HK-2 (cell line): Measurements from ENCODE around the gene C1orf167.

Experiments used
- DNase-seq: peaks from one replicate; pipeline ENCODE4 v3.0.0-alpha.2; 2018; ENCODE audit not compliant: unreplicated experiment

The C1orf167 gene

GRCh38 chr1:11761285-11761684 is 708 bp upstream of the C1orf167 start:
- no peak for DNase-seq

GRCh38 chr1:11764115-11764514 is 2.1 kb downstream of the C1orf167 start:
- no peak for DNase-seq

GRCh38 chr1:11764519-11764918 is 2.5 kb downstream of the C1orf167 start:
- no peak for DNase-seq

- DNase-seq = no peak
These were observed 3.9 kb downstream of the C1orf167 start for GRCh38 chr1:11765661-11766428.

GRCh38 chr1:11766429-11766776 is 4.4 kb downstream of the C1orf167 start:
- DNase-seq = no peak

GRCh38 chr1:11767922-11768704 is 6.1 kb downstream of the C1orf167 start:
- no peak for DNase-seq

- no peak for DNase-seq
These were observed 6.8 kb downstream of the C1orf167 start for GRCh38 chr1:11768821-11769220.

- no peak for DNase-seq
These were observed 7.3 kb downstream of the C1orf167 start for GRCh38 chr1:11769274-11769673.

- DNase-seq = no peak
These were observed 8.0 kb downstream of the C1orf167 start for GRCh38 chr1:11770011-11770410.

GRCh38 chr1:11771481-11772043 is 9.6 kb downstream of the C1orf167 start:
- no peak for DNase-seq

- no peak for DNase-seq
These were observed 10.5 kb downstream of the C1orf167 start for GRCh38 chr1:11772458-11772857.

- no peak for DNase-seq
These were observed 12.8 kb downstream of the C1orf167 start for GRCh38 chr1:11774753-11775152.

GRCh38 chr1:11777658-11778322 is 15.8 kb downstream of the C1orf167 start:
- no peak for DNase-seq

GRCh38 chr1:11778336-11778735 is 16.3 kb downstream of the C1orf167 start:
- no peak for DNase-seq

GRCh38 chr1:11778844-11779623 is 17.0 kb downstream of the C1orf167 start:
- DNase-seq = no peak

GRCh38 chr1:11779715-11780379 is 17.9 kb downstream of the C1orf167 start:
- no peak for DNase-seq

GRCh38 chr1:11780380-11781147 is 18.6 kb downstream of the C1orf167 start:
- DNase-seq = no peak

GRCh38 chr1:11781297-11781696 is 19.3 kb downstream of the C1orf167 start:
- DNase-seq = no peak

- no peak for DNase-seq
These were observed 20.2 kb downstream of the C1orf167 start for GRCh38 chr1:11782127-11782708.

GRCh38 chr1:11783556-11783955 is 21.6 kb downstream of the C1orf167 start:
- no peak for DNase-seq
